T-helper 1 cell treated with Interleukin-12 subunit alpha and Interleukin-12 subunit beta and Interleukin-4 antibody, amounts not matched to agents 30 ng/mL and 1 ng/mL, for 36 hours (primary cell): ENCODE measurements around the gene TIAL1. TPM values are rescaled to one million over a fixed set of nuclear protein-coding genes. Genes with fewer than 3 reads are reported as not detected.
"Not testable (repeated sequence)": the region's sequence is repeated elsewhere in the genome, so short reads cannot be mapped to it uniquely, and the experiment has no call there.

Experiments
- intact Hi-C: fragments of 100-400 bp; cut with micrococcal nuclease; formaldehyde crosslinking; loops from one replicate; pipeline ENCODE4 v1.15.1; 2024
- total RNA-seq: library from RNA; stranded (reverse); gene quantifications from 2 replicates; pipeline ENCODE4 v1.2.3, GENCODE V29; 2022

TIAL1 gene
- total RNA-seq, 1 donor from 2014 or later: 176 TPM

GRCh38 chr10:119614686-119615085 lies 17.9 kb upstream of the TIAL1 start:
- intact Hi-C loops: no loop called here

GRCh38 chr10:119613741-119614140 lies 17.0 kb upstream of the TIAL1 start:
- intact Hi-C loops: no loop called here

- intact Hi-C loops: no loop called here
Observed at GRCh38 chr10:119611433-119611832, 14.7 kb upstream of the TIAL1 start.

- intact Hi-C loops: no loop called here
Observed at GRCh38 chr10:119609516-119609915, 12.8 kb upstream of the TIAL1 start.

GRCh38 chr10:119608316-119609155 lies 11.8 kb upstream of the TIAL1 start:
- intact Hi-C loops: loop anchor here (1.0 kb wide), 1 partner anchor 251 kb away; no protein-coding TSS in a partner anchor

GRCh38 chr10:119604468-119604867 lies 7.7 kb upstream of the TIAL1 start:
- intact Hi-C loops: no loop called here

GRCh38 chr10:119602241-119603095 lies 5.7 kb upstream of the TIAL1 start:
- intact Hi-C loops: loop anchor here (2.0 kb wide), 1 partner anchor 404 kb away; no protein-coding TSS in a partner anchor

- intact Hi-C loops: loop anchor here (5.0 kb wide), 3 partner anchors 151 to 566 kb away; no protein-coding TSS in a partner anchor
Observed at GRCh38 chr10:119598397-119598796, 1.6 kb upstream of the TIAL1 start.

GRCh38 chr10:119597405-119598186 lies 832 bp upstream of the TIAL1 start:
- intact Hi-C loops: loop anchor here (1.0 to 5.0 kb wide), 21 partner anchors 22 to 1255 kb away; partner anchors contain the start of genes CACUL1, DENND10, EIF3A and FAM204A

- intact Hi-C loops: loop anchor here (2.0 to 5.0 kb wide), 4 partner anchors 149 to 841 kb away; partner anchors contain the start of gene CACUL1
Observed at GRCh38 chr10:119595676-119596515, 868 bp downstream of the TIAL1 start.

GRCh38 chr10:119595134-119595675 lies 1.6 kb downstream of the TIAL1 start:
- intact Hi-C loops: loop anchor here (5.0 kb wide), 3 partner anchors 148 to 563 kb away; no protein-coding TSS in a partner anchor

GRCh38 chr10:119588071-119588470 lies 8.7 kb downstream of the TIAL1 start:
- intact Hi-C loops: no loop called here

- intact Hi-C loops: no loop called here
Observed at GRCh38 chr10:119578355-119578754, 18.4 kb downstream of the TIAL1 start.

GRCh38 chr10:119575991-119576390 lies 20.8 kb downstream of the TIAL1 start:
- intact Hi-C loops: loop anchor here (1.0 to 2.0 kb wide), 4 partner anchors 21 to 76 kb away; no protein-coding TSS in a partner anchor

GRCh38 chr10:119575506-119575905 lies 21.3 kb downstream of the TIAL1 start:
- intact Hi-C loops: loop anchor here (1.0 to 2.0 kb wide), 4 partner anchors 22 to 77 kb away; no protein-coding TSS in a partner anchor

GRCh38 chr10:119567978-119568377 lies 28.8 kb downstream of the TIAL1 start:
- intact Hi-C loops: no loop called here

GRCh38 chr10:119562097-119562496 lies 34.7 kb downstream of the TIAL1 start:
- intact Hi-C loops: no loop called here

- intact Hi-C loops: not testable (repeated sequence)
Observed at GRCh38 chr10:119559511-119559910, 37.3 kb downstream of the TIAL1 start.

GRCh38 chr10:119556081-119556480 lies 40.7 kb downstream of the TIAL1 start:
- intact Hi-C loops: not testable (repeated sequence)
